Lung (tissue), 12 donors: ENCODE data around the gene TBATA. TPM values are rescaled to one million over a fixed set of nuclear protein-coding genes. Genes with fewer than 3 reads are reported as not detected.

Source experiments
- ATAC-seq: fragments of 200-7000 bp; cut with Tn5 transposase; one replicate; pipeline ENCODE4 v1.9.1; 2020; ENCODE audit warnings: moderate number of reproducible peaks; ENCODE audit not compliant: insufficient read depth, low FRiP score
- DNase-seq, 3 donors: peaks; one replicate each; pipeline ENCODE4 v3.0.0-alpha.2; 2013 to 2017
- H3K27ac ChIP-seq, 2 donors: one replicate each; pipeline ENCODE4 v1.5.1; 2013; ENCODE audit warnings: mild to moderate bottlenecking in 2 of 2, moderate library complexity in 2 of 2, control low read depth in 1 of 2, inconsistent platforms in 1 of 2, low read depth in 1 of 2, low read length in 1 of 2
- H3K27me3 ChIP-seq, 3 donors: one replicate each; pipeline ENCODE4 v1.5.1; 2013; ENCODE audit warnings: low read length in 2 of 3; ENCODE audit not compliant: control insufficient read depth in 3 of 3, insufficient read depth in 3 of 3
- H3K36me3 ChIP-seq, 4 donors: one replicate each; pipeline ENCODE4 v1.5.1; 2013; ENCODE audit warnings: low read length in 4 of 4, mild to moderate bottlenecking in 1 of 4, moderate library complexity in 1 of 4; ENCODE audit not compliant: control insufficient read depth in 4 of 4, insufficient read depth in 4 of 4
- H3K4me1 ChIP-seq, 5 donors: one replicate each; pipeline ENCODE4 v1.5.1; 2013; ENCODE audit warnings: low read length in 5 of 5, mild to moderate bottlenecking in 2 of 5, moderate library complexity in 1 of 5; ENCODE audit not compliant: control insufficient read depth in 5 of 5, insufficient read depth in 5 of 5
- H3K4me3 ChIP-seq: one replicate; pipeline ENCODE4 v1.5.1; 2013; ENCODE audit warnings: mild to moderate bottlenecking, control low read depth, moderate library complexity
- H3K9ac ChIP-seq, 2 donors: one replicate each; pipeline ENCODE4 v1.5.1; 2013; ENCODE audit warnings: low read length in 2 of 2, control low read depth in 1 of 2; ENCODE audit not compliant: insufficient read depth in 1 of 2
- H3K9me3 ChIP-seq, 4 donors: one replicate each; pipeline ENCODE4 v1.5.1; 2013; ENCODE audit warnings: low read length in 3 of 4, mild to moderate bottlenecking in 1 of 4, moderate library complexity in 1 of 4; ENCODE audit not compliant: control insufficient read depth in 4 of 4, insufficient read depth in 3 of 4
- WGBS, 2 donors: extraction: QIAGEN DNeasy Blood & Tissue Kit; methylation state at CpG; one replicate each; pipeline ENCODE4 v1.1.7; 2013; 5-methylcytosine and 5-hydroxymethylcytosine counted together
- polyA plus RNA-seq, 2 donors: library from polyadenylated mRNA; stranded (reverse); fragments of 200-250 nt; gene quantifications; one replicate each; pipeline ENCODE4 v1.2.1, GENCODE V29; 2013
- total RNA-seq, 2 donors: library from RNA; depleted of rRNA in 1 of 2; stranded (reverse); fragments of >200 nt in 1 of 2; gene quantifications; one replicate each; pipeline ENCODE4 v1.2.1, GENCODE V29; 2014 to 2021
- TF ChIP-seq, protein P1 (sequence below): IDR thresholded peaks from 2 replicates; pipeline ENCODE4 v1.5.1; 2012; ENCODE audit warnings: mild to moderate bottlenecking; ENCODE audit errors: control extremely low read depth, extremely low read depth
- donor health status: control.
- donor health status: control.
- donor health status: Bipolar disorder and iron deficiency.
- donor health status: healthy.
- donor health status: DM: yes; HTN: yes; CAD: no.

The TBATA gene
- total and polyA plus RNA-seq, 4 donors = not detected

DNA sequence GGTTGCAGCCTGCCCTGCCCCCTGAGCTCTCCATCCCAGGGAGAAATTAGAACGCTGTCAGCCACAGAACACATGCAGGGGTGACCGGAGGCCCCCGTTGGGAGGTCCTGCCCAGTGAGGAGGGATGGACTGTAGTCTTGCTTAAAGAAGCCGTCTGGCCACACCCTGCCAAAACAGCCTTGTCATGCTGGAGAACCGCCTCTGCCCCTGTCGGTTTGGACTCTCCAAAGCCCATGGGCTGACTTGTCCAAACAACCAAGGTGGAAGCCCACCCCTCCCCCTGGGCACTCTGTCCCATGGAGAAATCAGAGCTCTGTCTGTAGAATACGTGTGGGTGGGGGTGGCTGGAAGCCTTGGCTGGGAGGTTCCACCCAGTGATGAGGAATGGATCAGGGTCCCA, 12.7 kb upstream of the TBATA start:
- ATAC-seq = no peak
- Histone ChIP-seq H3K9ac (no peak overlapping the region), H3K27ac (no peak overlapping the region), H3K9me3 (no peaks in the 10 kb centered on the region), H3K4me1 (no peaks in the 10 kb centered on the region), H3K36me3 (no peaks in the 10 kb centered on the region), H3K4me3 (no peak overlapping the region), H3K27me3 (no peaks in the 10 kb centered on the region)
- TF ChIP-seq, protein P1, sequence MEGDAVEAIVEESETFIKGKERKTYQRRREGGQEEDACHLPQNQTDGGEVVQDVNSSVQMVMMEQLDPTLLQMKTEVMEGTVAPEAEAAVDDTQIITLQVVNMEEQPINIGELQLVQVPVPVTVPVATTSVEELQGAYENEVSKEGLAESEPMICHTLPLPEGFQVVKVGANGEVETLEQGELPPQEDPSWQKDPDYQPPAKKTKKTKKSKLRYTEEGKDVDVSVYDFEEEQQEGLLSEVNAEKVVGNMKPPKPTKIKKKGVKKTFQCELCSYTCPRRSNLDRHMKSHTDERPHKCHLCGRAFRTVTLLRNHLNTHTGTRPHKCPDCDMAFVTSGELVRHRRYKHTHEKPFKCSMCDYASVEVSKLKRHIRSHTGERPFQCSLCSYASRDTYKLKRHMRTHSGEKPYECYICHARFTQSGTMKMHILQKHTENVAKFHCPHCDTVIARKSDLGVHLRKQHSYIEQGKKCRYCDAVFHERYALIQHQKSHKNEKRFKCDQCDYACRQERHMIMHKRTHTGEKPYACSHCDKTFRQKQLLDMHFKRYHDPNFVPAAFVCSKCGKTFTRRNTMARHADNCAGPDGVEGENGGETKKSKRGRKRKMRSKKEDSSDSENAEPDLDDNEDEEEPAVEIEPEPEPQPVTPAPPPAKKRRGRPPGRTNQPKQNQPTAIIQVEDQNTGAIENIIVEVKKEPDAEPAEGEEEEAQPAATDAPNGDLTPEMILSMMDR = no peak
- no peak for DNase-seq
- 48 to 72% methylated on average over 7 of the region's 7 CpGs for WGBS, 2 donors

DNA sequence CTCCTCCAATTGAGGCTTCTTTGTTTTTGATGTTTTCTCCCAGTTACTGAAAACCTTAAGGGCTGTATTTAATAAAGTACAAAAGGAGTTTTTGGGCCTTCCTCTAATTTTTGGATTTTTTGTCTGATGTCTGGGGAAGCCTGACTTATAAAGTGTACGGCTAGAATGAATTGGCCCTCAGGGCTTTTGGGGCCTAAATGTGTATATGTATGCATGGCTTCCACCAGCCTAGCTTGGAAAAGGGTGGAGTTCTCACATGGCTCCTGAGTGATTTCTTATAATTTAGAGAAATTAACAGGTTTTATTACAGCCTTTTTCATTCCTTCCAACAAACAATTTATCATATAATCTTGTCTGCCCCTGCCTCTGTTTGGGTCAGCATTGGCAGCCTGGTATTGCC, 10.4 kb upstream of the TBATA start:
- no peak for ATAC-seq
- H3K27ac ChIP-seq = no peak overlapping the region
- peaks cover 0 to 7% (median 0%) of the 10 kb centered on the region in 5 donors for H3K4me1 ChIP-seq
- 100% methylated on average over 1 of the region's 1 CpG for WGBS, 2 donors
- H3K36me3 ChIP-seq = no peaks in the 10 kb centered on the region
- H3K9me3 ChIP-seq = no peaks in the 10 kb centered on the region
- no peaks in the 10 kb centered on the region for H3K27me3 ChIP-seq
- H3K9ac ChIP-seq = no peak overlapping the region
- no peak for DNase-seq
- H3K4me3 ChIP-seq = no peak overlapping the region
- TF ChIP-seq, protein P1 = no peak

DNA sequence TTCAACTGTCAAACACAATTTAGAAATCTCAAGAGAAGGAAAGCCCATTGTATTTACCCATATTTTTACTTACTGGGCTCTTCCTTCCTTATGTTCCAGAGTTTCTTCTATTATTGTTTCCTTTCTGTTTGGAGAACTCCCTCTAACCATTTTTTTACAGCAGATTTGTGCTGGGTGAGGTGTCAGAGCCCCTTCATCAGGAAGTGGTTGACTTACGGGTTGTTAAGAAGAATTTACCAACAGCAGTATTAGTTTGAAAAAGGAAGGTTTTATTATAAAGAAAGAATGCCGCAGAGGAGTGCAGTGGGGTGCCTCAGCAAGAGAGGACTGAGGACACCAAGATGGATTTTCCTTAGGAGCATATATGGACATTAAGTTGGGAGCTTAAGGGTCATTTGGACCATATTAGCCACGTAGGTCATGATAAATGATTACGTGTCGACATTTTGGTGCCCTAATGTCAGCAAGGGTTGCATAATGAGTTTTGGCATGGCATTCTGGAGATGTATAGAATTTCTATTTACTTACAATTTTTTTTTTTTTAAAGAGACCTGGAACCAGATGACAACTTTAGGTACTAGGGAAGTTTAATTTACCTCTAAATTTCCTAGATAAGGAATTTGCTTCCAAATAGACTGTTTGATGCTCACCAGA, 6.3 kb upstream of the TBATA start:
- no peaks in the 10 kb centered on the region for H3K27me3 ChIP-seq
- peak in 1 of 3 donors; percentile 27 for DNase-seq
- no peak overlapping the region for H3K27ac ChIP-seq
- H3K4me1 ChIP-seq = peaks cover 0 to 7% (median 0%) of the 10 kb centered on the region in 5 donors
- H3K9me3 ChIP-seq = no peaks in the 10 kb centered on the region
- H3K36me3 ChIP-seq = no peaks in the 10 kb centered on the region
- ATAC-seq = no peak
- H3K4me3 ChIP-seq = no peak overlapping the region
- whole genome bisulfite sequencing, 2 donors = 34 to 64% methylated on average over 5 of the region's 5 CpGs
- TF ChIP-seq, protein P1 = no peak
- H3K9ac ChIP-seq = no peak overlapping the region
